H1 (cell line): ENCODE data around the gene ZNF320. TPM values are rescaled to one million over a fixed set of nuclear protein-coding genes. Genes with fewer than 3 reads are reported as not detected.

Source experiments
- ATF2 ChIP-seq: IDR thresholded peaks from 2 replicates; pipeline ENCODE4 v1.6.1; 2012; ENCODE audit warnings: low read length, inconsistent platforms
- CHD7 ChIP-seq: fragments of 300-600 bp; sonication (generic); IDR thresholded peaks from 2 replicates; pipeline ENCODE4 v1.7.1; 2012; ENCODE audit warnings: low read length, moderate library complexity, mild to moderate bottlenecking, inconsistent platforms; ENCODE audit not compliant: insufficient replicate concordance
- GABPA ChIP-seq: IDR thresholded peaks from 2 replicates; pipeline ENCODE4 v1.6.1; 2011; ENCODE audit warnings: mild to moderate bottlenecking, low read length, moderate library complexity, borderline replicate concordance; ENCODE audit not compliant: insufficient read depth
- GTF2F1 ChIP-seq: IDR thresholded peaks from 2 replicates; pipeline ENCODE4 v1.6.1; 2012; ENCODE audit warnings: low read depth, low read length, improper control_type of control experiment, borderline replicate concordance
- KDM5A ChIP-seq: fragments of 200-600 bp; IDR thresholded peaks from 2 replicates; pipeline ENCODE4 v1.7.1; 2012; ENCODE audit warnings: mild to moderate bottlenecking, low read length, inconsistent platforms, mixed read lengths
- POLR2A ChIP-seq, 2 experiments: IDR thresholded peaks; 1 replicate in 1 of 2; 2 replicates in 1 of 2; pipeline ENCODE4 v1.6.1; 2011; ENCODE audit warnings: low read depth in 2 of 2, low read length in 2 of 2, mild to moderate bottlenecking in 2 of 2; ENCODE audit errors: control extremely low read depth in 1 of 2
- POLR2AphosphoS5 ChIP-seq: IDR thresholded peaks from 2 replicates; pipeline ENCODE4 v1.6.1; 2011; ENCODE audit warnings: low read depth, low read length
- RXRA ChIP-seq: IDR thresholded peaks from 2 replicates; pipeline ENCODE4 v1.6.1; 2011; ENCODE audit warnings: low read depth, mild to moderate bottlenecking, low read length, moderate library complexity; ENCODE audit not compliant: insufficient read depth
- polyA plus RNA-seq, 7 experiments: library from polyadenylated mRNA; depleted of rRNA in 3 of 7; stranded (reverse) in 5 of 7; unstranded in 2 of 7; fragments of >200 nt in 5 of 7; fragments of 200-250 nt in 2 of 7; gene quantifications; 1 replicate in 5 of 7; 2 replicates in 1 of 7; 4 replicates in 1 of 7; pipeline versions ENCODE4 v1.2.1 to v1.2.3, GENCODE V29; 2011 to 2013; ENCODE audit warnings: missing spikeins in 2 of 7, mixed read lengths in 2 of 7
- total RNA-seq: library from RNA; stranded (reverse); fragmentation: NEBNext Ultra II Directional; extraction: Animal tissue kit (Norgen Biotek cat#: 25700); gene quantifications from 2 replicates; pipeline ENCODE4 v1.2.1, GENCODE V29; 2021

Gene ZNF320
- total and polyA plus RNA-seq, 2 of the 8 experiments (the other 6 are each of a cell fraction or from before 2014, with no cell fraction given): 20.6 to 26.8 TPM

GRCh38 chr19:52897138-52897935 lies at the start of gene ZNF320 (continued):
- TF ChIP-seq CHD7 (no peak), POLR2AphosphoS5 (peak; percentile 95), GTF2F1 (no peak), POLR2A (IDR thresholded peaks at IDR 0.05; ENCODE audit: control extremely low read depth in 1 of 2, low read depth in 2 of 2, low read length in 2 of 2) (peak; percentile 71 to 91), ATF2 (no peak), GABPA (no peak), KDM5A (no peak), RXRA (no peak)
